ENCODE measurements around the gene FNIP1.

DNA sequence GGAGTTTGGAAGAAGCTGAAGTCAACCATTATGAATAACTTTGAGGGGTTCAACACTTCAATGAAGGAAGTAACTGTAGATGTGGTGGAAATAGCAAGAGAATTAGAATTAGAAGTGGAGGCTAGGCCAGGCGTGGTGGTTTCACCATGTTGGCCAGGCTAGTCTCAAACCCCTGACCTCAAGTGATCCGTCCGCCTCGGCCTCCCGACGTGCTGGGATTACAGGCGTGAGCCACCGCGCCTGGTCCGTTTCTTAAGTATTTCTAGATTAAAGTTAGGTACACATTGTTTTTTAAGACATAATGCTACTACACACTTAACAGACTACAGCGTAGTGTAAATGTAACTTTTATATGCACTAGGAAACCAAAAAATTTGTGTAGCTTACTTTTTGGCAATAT is 14.1 kb downstream of the FNIP1 start:
- TF ChIP-seq, protein P1, sequence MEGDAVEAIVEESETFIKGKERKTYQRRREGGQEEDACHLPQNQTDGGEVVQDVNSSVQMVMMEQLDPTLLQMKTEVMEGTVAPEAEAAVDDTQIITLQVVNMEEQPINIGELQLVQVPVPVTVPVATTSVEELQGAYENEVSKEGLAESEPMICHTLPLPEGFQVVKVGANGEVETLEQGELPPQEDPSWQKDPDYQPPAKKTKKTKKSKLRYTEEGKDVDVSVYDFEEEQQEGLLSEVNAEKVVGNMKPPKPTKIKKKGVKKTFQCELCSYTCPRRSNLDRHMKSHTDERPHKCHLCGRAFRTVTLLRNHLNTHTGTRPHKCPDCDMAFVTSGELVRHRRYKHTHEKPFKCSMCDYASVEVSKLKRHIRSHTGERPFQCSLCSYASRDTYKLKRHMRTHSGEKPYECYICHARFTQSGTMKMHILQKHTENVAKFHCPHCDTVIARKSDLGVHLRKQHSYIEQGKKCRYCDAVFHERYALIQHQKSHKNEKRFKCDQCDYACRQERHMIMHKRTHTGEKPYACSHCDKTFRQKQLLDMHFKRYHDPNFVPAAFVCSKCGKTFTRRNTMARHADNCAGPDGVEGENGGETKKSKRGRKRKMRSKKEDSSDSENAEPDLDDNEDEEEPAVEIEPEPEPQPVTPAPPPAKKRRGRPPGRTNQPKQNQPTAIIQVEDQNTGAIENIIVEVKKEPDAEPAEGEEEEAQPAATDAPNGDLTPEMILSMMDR (IDR thresholded peaks at IDR 0.05; ENCODE audit: insufficient read depth, low read length, poor library complexity, severe bottlenecking): no peak
- TF ChIP-seq EZH2phosphoT487 (conservative IDR thresholded peaks at IDR 0.05; ENCODE audit: low read length): no peak

Data from SU-DHL-6 (cell line).